ENCODE data around the gene NDUFB6.
"Not testable (repeated sequence)": the region's sequence is repeated elsewhere in the genome, so short reads cannot be mapped to it uniquely, and the experiment has no call there.

DNA sequence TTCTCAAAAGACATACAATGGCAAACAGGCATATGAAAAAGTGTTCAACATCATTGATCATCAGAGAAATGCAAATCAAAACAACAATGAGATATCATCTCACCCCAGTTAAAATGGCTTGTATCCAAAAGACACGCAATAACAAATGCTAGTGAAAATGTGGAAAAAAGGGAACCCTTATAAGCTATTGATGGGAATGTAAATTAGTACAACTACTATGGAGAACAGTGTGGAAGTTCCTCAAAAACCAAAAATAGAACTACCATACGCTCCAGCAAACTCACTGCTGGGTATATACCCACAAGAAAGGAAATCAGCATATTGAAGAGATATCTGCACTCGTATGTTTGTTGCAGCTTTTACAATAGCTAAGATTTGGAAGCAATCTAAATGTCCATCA is 26.1 kb upstream of the NDUFB6 start:
- not testable (repeated sequence) for TF ChIP-seq GLIS3 (CRISPR knock-in tag; IDR thresholded peaks at IDR 0.05); ZNF70 (CRISPR knock-in tag; IDR thresholded peaks at IDR 0.05); ZC3H10 (CRISPR knock-in tag; IDR thresholded peaks at IDR 0.05); TOX (CRISPR knock-in tag; IDR thresholded peaks at IDR 0.05; ENCODE audit: borderline replicate concordance); ESRRG (CRISPR knock-in tag; IDR thresholded peaks at IDR 0.05); ZFP3 (CRISPR knock-in tag; IDR thresholded peaks at IDR 0.05); ZFP30 (CRISPR knock-in tag; IDR thresholded peaks at IDR 0.05); CSDC2 (CRISPR knock-in tag; IDR thresholded peaks at IDR 0.05); PPARA (CRISPR knock-in tag; IDR thresholded peaks at IDR 0.05; ENCODE audit: borderline replicate concordance); ARNTL (CRISPR knock-in tag; IDR thresholded peaks at IDR 0.05; ENCODE audit: borderline replicate concordance, low read depth); SNAI2 (CRISPR knock-in tag; IDR thresholded peaks at IDR 0.05)
- TF ChIP-seq, protein P1, sequence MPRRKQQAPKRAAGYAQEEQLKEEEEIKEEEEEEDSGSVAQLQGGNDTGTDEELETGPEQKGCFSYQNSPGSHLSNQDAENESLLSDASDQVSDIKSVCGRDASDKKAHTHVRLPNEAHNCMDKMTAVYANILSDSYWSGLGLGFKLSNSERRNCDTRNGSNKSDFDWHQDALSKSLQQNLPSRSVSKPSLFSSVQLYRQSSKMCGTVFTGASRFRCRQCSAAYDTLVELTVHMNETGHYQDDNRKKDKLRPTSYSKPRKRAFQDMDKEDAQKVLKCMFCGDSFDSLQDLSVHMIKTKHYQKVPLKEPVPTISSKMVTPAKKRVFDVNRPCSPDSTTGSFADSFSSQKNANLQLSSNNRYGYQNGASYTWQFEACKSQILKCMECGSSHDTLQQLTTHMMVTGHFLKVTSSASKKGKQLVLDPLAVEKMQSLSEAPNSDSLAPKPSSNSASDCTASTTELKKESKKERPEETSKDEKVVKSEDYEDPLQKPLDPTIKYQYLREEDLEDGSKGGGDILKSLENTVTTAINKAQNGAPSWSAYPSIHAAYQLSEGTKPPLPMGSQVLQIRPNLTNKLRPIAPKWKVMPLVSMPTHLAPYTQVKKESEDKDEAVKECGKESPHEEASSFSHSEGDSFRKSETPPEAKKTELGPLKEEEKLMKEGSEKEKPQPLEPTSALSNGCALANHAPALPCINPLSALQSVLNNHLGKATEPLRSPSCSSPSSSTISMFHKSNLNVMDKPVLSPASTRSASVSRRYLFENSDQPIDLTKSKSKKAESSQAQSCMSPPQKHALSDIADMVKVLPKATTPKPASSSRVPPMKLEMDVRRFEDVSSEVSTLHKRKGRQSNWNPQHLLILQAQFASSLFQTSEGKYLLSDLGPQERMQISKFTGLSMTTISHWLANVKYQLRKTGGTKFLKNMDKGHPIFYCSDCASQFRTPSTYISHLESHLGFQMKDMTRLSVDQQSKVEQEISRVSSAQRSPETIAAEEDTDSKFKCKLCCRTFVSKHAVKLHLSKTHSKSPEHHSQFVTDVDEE (CRISPR knock-in tag; IDR thresholded peaks at IDR 0.05): not testable (repeated sequence)
- TF ChIP-seq, protein P2, sequence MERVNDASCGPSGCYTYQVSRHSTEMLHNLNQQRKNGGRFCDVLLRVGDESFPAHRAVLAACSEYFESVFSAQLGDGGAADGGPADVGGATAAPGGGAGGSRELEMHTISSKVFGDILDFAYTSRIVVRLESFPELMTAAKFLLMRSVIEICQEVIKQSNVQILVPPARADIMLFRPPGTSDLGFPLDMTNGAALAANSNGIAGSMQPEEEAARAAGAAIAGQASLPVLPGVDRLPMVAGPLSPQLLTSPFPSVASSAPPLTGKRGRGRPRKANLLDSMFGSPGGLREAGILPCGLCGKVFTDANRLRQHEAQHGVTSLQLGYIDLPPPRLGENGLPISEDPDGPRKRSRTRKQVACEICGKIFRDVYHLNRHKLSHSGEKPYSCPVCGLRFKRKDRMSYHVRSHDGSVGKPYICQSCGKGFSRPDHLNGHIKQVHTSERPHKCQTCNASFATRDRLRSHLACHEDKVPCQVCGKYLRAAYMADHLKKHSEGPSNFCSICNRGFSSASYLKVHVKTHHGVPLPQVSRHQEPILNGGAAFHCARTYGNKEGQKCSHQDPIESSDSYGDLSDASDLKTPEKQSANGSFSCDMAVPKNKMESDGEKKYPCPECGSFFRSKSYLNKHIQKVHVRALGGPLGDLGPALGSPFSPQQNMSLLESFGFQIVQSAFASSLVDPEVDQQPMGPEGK (CRISPR knock-in tag; IDR thresholded peaks at IDR 0.05; ENCODE audit: borderline replicate concordance): not testable (repeated sequence)
- TF ChIP-seq, protein P3, sequence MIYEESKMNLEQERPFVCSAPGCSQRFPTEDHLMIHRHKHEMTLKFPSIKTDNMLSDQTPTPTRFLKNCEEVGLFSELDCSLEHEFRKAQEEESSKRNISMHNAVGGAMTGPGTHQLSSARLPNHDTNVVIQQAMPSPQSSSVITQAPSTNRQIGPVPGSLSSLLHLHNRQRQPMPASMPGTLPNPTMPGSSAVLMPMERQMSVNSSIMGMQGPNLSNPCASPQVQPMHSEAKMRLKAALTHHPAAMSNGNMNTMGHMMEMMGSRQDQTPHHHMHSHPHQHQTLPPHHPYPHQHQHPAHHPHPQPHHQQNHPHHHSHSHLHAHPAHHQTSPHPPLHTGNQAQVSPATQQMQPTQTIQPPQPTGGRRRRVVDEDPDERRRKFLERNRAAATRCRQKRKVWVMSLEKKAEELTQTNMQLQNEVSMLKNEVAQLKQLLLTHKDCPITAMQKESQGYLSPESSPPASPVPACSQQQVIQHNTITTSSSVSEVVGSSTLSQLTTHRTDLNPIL (CRISPR knock-in tag; IDR thresholded peaks at IDR 0.05; ENCODE audit: low read depth): not testable (repeated sequence)

Data from SK-N-SH treated with all-trans-retinoic acid at 6 μM for 48 hours (cell line).